KBM-7 (cell line): ENCODE measurements around the gene HCFC1R1.
A peak's percentile ranks its signal among the peaks of the same experiment; 100 is the strongest.

Experiments used
- DNase-seq: peaks from one replicate; pipeline ENCODE4 v3.0.0-alpha.2; 2015
- in situ Hi-C: fragments of 300-500 bp; cut with MboI; formaldehyde crosslinking; loops from 2 replicates; pipeline ENCODE4 v1.14.3; 2020; ENCODE audit warnings: low sequenced_read_pairs, low pct_unique_long_range_greater_than_20kb, mixed read lengths

The HCFC1R1 gene

DNA sequence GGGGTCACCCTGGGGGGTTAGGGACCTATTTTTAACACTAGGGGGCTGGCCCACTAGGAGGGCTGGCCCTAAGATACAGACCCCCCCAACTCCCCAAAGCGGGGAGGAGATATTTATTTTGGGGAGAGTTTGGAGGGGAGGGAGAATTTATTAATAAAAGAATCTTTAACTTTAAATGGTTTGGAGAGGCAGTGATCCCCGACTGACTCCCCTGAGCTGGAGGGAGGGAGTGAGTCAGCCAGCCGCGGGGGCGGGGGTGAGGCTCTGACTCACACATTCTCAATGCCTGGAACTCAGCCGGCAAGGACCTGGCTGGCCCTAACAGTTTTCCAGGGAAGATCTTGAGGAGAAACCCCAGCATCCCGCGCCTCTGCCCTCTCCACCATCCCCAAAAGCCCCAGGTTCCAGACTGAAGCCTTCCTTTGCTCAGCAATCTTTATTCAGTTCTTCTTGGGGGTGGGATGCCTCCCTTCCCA, 1.5 kb downstream of the HCFC1R1 start:
- peak; percentile 55 for DNase-seq
- in situ Hi-C loops, result no loop called here

DNA sequence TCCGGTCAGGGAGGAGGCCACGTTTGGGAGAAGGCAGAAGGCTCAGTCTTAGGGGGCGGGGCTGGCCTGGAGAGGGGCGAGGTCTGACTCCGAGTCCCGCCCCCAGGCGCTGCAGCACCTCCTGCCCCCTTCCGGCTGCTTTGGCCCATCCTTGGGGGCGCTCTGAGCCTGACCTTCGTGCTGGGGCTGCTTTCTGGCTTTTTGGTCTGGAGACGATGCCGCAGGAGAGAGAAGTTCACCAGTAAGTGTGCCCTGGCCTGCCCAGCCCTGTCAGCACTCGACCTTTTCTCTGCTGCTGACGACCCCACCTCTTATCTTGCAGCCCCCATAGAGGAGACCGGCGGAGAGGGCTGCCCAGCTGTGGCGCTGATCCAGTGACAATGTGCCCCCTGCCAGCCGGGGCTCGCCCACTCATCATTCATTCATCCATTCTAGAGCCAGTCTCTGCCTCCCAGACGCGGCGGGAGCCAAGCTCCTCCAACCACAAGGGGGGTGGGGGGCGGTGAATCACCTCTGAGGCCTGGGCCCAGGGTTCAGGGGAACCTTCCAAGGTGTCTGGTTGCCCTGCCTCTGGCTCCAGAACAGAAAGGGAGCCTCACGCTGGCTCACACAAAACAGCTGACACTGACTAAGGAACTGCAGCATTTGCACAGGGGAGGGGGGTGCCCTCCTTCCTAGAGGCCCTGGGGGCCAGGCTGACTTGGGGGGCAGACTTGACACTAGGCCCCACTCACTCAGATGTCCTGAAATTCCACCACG, 2.1 kb downstream of the HCFC1R1 start:
- in situ Hi-C loops, result no loop called here
- DNase-seq, result peak; percentile 76

DNA sequence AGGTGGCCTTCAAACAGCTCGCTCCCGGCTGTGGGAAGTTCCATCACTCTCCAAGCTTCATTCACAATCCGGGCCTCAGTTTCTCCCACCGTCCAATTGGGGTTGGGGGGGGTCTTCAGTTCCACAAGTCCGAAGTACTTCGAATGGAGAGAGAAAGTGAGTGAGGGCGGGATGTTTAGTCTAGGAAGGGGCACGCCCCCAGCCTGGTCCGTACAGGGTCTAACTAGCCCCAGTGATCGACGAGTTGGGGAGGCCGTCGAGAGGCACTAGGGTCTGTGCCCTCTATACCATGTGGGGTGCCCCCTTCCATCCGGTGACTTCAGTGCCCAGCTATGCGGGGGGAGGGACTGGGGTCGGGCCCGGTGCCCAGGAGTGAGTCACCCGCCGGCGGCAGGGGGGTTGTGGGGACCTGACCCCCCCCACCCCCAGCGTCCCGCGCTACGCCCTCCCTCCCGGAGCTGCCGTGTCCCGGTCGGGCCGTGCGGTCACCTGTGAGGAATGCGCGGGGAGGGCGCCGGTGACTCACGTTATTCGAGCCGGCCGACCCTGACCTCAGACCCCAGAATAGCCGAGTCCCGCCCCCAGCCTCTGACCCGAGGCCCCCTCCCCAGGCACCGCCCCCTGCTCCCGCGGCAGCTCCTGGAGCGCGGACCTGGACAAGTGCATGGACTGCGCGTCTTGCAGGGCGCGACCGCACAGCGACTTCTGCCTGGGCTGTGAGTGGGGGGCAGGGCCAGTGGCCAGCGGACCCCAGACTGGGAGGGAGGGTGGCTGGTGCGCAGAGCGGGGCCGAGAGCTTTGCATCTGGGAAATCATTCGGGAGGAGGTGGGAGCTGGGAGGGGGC, 2.9 kb downstream of the HCFC1R1 start:
- DNase-seq, result no peak
- in situ Hi-C loops, result no loop called here

DNA sequence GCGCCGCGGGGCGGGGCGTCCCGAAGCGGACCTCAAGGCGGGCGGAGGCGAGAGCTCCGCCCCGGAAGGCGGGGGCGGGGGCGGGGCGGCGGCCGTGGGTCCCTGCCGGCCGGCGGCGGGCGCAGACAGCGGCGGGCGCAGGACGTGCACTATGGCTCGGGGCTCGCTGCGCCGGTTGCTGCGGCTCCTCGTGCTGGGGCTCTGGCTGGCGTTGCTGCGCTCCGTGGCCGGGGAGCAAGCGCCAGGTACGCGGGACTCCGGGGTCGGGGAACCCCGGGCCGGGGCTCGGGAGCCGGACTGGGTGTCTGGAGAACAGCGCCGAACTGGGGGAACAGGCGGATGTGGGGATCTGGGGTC, 3.5 kb downstream of the HCFC1R1 start, which contains the start of gene TNFRSF12A:
TSS of gene TNFRSF12A (plus strand) at position 122 of the 357 bp plus-strand sequence. CDS start at position 152, 30 bp downstream.
- in situ Hi-C loops, result no loop called here
- peak; percentile 59 for DNase-seq

DNA sequence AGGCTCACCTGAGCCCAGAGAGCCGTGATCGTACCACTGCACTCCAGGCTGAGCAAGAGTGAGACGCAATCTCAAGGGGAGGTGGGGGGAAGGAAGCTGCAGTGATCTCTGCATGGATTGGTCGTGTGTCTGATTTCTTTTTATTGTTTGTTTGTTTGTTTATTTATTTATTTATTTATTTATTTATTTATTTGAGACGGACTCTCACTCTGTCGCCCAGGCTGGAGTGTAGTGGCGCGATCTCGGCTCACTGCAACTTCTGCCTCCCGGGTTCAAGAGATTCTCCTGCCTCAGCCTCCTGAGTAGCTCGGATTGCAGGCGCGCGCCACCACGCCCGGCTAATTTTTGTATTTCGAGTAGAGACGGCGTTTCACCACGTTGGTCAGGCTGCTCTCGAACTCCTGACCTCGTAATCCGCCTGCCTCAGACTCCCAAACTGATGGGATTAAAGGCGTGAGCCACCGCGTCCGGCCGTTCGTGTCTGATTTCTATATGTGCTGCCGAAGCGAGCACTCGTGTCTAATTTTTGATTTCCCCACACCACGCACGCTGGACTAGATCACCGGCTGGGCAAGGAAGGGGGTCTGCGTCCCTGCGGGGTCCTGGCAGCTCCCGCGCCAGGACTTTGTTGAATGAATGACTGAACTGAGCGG, 4.0 kb downstream of the HCFC1R1 start:
- in situ Hi-C loops, result no loop called here
- DNase-seq, result peak; percentile 65

GRCh38 chr16:3017794-3018506, 5.8 kb downstream of the HCFC1R1 start, which contains the start of gene CLDN6:
TSS of gene CLDN6 (minus strand) at chr16:3018183. CDS start at chr16:3016021, 2,162 bp downstream.
- in situ Hi-C loops, result no loop called here
- DNase-seq, result peak; percentile 29

GRCh38 chr16:3017344-3017743, 6.4 kb downstream of the HCFC1R1 start:
- in situ Hi-C loops, result no loop called here
- DNase-seq, result no peak

- in situ Hi-C loops, result no loop called here
- no peak for DNase-seq
These were observed 7.7 kb downstream of the HCFC1R1 start for GRCh38 chr16:3015865-3016521.

DNA sequence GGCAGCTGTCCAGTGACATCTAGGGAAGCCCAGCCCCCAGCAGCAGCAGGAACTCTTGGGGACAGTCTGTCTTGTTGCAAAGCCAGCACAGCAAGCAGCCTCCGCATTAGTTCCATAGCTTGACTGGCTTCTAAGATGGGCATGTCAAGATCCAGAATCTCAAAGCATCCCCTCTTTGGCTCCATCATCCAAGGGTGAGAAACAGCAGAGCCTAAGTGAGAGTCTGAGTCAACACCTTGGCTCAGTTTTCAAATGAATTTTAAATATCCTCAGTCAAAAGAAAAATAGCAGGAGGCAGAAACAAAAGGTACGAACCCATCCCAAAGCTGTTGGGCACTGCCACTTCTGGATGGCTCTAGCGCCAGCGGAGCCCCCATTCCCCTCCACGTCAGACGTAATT, 8.8 kb downstream of the HCFC1R1 start:
- no peak for DNase-seq
- in situ Hi-C loops, result no loop called here

- in situ Hi-C loops, result no loop called here
- DNase-seq, result no peak
These were observed 9.6 kb downstream of the HCFC1R1 start for GRCh38 chr16:3013998-3014690.

GRCh38 chr16:3013491-3013951, 10.2 kb downstream of the HCFC1R1 start:
- no peak for DNase-seq
- in situ Hi-C loops, result no loop called here

- in situ Hi-C loops, result no loop called here
- DNase-seq, result no peak
These were observed 10.8 kb downstream of the HCFC1R1 start, which contains the start of gene CLDN9 for GRCh38 chr16:3012828-3013420. TSS of gene CLDN9 (plus strand) at chr16:3012923. CDS start at chr16:3013363, 440 bp downstream.

GRCh38 chr16:3012246-3012645, 11.5 kb downstream of the HCFC1R1 start:
- DNase-seq, result no peak
- in situ Hi-C loops, result no loop called here

GRCh38 chr16:3010510-3010909, 13.2 kb downstream of the HCFC1R1 start:
- DNase-seq, result no peak
- in situ Hi-C loops, result no loop called here

DNA sequence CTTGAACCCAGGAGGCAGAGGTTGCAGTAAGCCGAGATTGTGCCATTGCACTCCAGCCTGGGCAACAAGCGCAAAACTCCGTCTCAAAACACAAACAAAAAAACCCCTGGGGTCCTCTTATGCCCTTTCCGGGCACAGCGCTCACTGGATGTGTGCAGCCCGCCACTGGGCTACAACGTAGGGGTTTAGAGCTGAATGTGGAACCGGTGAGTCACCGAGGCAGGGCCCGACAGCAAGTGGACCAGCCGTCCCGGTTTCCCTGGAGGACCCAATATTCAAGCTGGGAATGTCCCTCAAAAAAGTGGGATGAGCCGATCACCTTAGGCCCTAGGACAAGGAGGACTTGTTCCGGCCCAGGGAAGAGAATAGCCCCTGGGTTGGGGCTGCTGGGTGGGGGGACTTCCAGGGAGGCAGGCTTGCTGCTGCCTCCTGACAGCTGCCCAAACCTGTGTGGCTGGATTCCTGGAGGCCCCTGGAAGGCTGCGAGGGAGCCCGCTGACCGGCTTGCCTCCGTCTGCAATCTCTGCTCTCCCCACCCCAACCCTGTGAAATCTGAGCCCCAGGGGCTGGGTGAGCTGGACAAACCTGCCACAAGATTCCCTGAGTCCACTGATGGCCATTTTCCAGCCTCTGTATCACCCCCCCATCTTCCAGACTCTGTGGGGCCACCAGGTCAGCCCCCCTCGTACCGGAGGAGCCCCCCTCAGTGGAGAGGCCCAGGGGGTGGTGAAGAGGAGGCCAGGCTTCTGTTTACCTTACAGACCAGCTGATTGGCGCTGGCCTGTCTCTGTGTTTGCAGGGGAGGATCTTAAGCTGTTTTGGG, 14.0 kb downstream of the HCFC1R1 start:
- in situ Hi-C loops, result no loop called here
- DNase-seq, result no peak

GRCh38 chr16:3008690-3009037, 15.1 kb downstream of the HCFC1R1 start:
- in situ Hi-C loops, result no loop called here
- DNase-seq, result no peak
